Sigmoid colon (tissue), 4 donors: ENCODE data around the gene FIBP.

Experiments used
- EP300 ChIP-seq, 4 donors: sonication (generic); formaldehyde crosslinking; IDR thresholded peaks; one replicate each; pipeline ENCODE4 v1.6.1; 2017; ENCODE audit warnings: antibody characterized with exemption in 4 of 4
- POLR2A ChIP-seq, 2 donors: fragments of 450-650 bp; IDR thresholded peaks; one replicate each; pipeline ENCODE4 v1.6.1; 2016; ENCODE audit warnings: antibody characterized with exemption in 2 of 2, mild to moderate bottlenecking in 2 of 2, moderate library complexity in 2 of 2
- POLR2AphosphoS5 ChIP-seq, 4 donors: sonication (generic); formaldehyde crosslinking; IDR thresholded peaks; one replicate each; pipeline ENCODE4 v1.6.1; 2017; ENCODE audit warnings: antibody characterized with exemption in 4 of 4
- TF ChIP-seq, protein P1 (sequence below), 4 experiments: fragments of 450-650 bp in 3 of 4; fragments of 200-600 bp in 1 of 4; IDR thresholded peaks; one replicate each; pipeline ENCODE4 v1.5.1; 2016 to 2019; ENCODE audit warnings: antibody characterized with exemption in 4 of 4, mild to moderate bottlenecking in 3 of 4, moderate library complexity in 2 of 4

DNA sequence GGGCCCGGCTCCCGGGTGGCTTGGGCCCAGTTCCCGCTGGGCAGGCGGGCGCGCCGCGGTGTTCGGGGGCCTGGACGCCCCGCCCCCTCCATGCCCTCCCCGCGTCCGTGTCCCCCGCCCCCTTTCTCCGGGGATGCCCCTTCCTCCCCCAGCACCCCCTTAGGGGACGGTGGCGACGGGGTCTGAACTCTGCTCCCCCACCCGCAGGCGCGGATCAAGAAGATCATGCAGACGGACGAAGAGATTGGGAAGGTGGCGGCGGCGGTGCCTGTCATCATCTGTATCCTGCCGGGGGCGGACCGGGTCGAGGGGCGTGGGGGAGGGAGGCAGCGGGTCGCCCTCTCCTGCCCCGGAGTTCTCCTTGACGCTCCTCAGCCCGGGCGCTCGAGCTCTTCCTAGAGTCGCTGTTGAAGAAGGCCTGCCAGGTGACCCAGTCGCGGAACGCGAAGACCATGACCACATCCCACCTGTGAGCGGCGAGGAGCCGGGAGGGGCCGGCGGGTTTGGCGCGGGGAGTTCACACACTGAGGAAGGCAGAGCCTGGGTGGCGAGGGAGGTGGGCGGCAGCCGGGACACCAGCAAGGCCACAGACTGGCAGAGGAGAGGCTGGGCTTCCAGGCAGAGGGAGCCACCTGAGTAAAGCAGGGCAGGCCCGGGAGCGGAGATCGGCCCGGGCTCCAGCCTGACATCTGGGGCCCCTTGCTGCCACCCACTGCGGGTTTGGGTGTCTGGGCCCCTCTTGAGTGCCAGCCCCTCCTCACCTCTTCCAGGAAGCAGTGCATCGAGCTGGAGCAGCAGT lies 31.5 kb upstream of the FIBP start:
- TF ChIP-seq, protein P1, sequence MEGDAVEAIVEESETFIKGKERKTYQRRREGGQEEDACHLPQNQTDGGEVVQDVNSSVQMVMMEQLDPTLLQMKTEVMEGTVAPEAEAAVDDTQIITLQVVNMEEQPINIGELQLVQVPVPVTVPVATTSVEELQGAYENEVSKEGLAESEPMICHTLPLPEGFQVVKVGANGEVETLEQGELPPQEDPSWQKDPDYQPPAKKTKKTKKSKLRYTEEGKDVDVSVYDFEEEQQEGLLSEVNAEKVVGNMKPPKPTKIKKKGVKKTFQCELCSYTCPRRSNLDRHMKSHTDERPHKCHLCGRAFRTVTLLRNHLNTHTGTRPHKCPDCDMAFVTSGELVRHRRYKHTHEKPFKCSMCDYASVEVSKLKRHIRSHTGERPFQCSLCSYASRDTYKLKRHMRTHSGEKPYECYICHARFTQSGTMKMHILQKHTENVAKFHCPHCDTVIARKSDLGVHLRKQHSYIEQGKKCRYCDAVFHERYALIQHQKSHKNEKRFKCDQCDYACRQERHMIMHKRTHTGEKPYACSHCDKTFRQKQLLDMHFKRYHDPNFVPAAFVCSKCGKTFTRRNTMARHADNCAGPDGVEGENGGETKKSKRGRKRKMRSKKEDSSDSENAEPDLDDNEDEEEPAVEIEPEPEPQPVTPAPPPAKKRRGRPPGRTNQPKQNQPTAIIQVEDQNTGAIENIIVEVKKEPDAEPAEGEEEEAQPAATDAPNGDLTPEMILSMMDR (IDR thresholded peaks at IDR 0.05), result no peak
- no peak for TF ChIP-seq POLR2A (IDR thresholded peaks at IDR 0.05)
- TF ChIP-seq POLR2AphosphoS5 (IDR thresholded peaks at IDR 0.05), result peak in 1 of 4 donors; percentile 18
- no peak for TF ChIP-seq EP300 (IDR thresholded peaks at IDR 0.05)
